Neural progenitor cell (in vitro differentiated cells): ENCODE results near the gene MARS2. TPM values are rescaled to one million over a fixed set of nuclear protein-coding genes. Genes with fewer than 3 reads are reported as not detected.

Experiments used
- DNase-seq: peaks from one replicate; pipeline ENCODE4 v3.0.0-alpha.2; 2016; ENCODE audit warnings: low spot score
- H2AFZ ChIP-seq: fragments of 200-600 bp; sonication (generic); replicated peaks from 2 replicates; pipeline ENCODE4 v1.6.1; 2016; ENCODE audit warnings: antibody characterized with exemption
- H3F3A ChIP-seq: fragments of 200-600 bp; sonication (generic); 2 replicates; pipeline ENCODE4 v1.6.1; 2016; ENCODE audit warnings: antibody characterized with exemption, low read depth
- H3K27ac ChIP-seq: fragments of 200-600 bp; sonication (generic); 2 replicates; pipeline ENCODE4 v1.5.1; 2016; ENCODE audit warnings: mild to moderate bottlenecking
- H3K27me3 ChIP-seq: fragments of 200-600 bp; sonication (generic); 2 replicates; pipeline ENCODE4 v1.6.1; 2016; ENCODE audit warnings: mild to moderate bottlenecking, moderate library complexity
- H3K36me3 ChIP-seq: fragments of 200-600 bp; sonication (generic); 2 replicates; pipeline ENCODE4 v1.5.1; 2016
- H3K4me1 ChIP-seq: fragments of 200-600 bp; sonication (generic); 2 replicates; pipeline ENCODE4 v1.6.1; 2016; ENCODE audit warnings: mixed run types
- H3K4me2 ChIP-seq: fragments of 200-600 bp; sonication (generic); 2 replicates; pipeline ENCODE4 v1.6.1; 2016
- H3K4me3 ChIP-seq: fragments of 200-600 bp; sonication (generic); 2 replicates; pipeline ENCODE4 v1.5.1; 2016
- H3K79me2 ChIP-seq: fragments of 200-600 bp; sonication (generic); 2 replicates; pipeline ENCODE4 v1.6.1; 2016; ENCODE audit warnings: low read depth
- H3K9ac ChIP-seq: fragments of 200-600 bp; sonication (generic); 2 replicates; pipeline ENCODE4 v1.6.1; 2016
- H3K9me3 ChIP-seq: fragments of 200-600 bp; sonication (generic); 2 replicates; pipeline ENCODE4 v1.5.1; 2016; ENCODE audit warnings: low read depth
- H4K20me1 ChIP-seq: fragments of 200-600 bp; sonication (generic); 2 replicates; pipeline ENCODE4 v1.6.1; 2016; ENCODE audit warnings: low read depth
- H3K27ac Mint-ChIP-seq: 3 replicates; pipeline ENCODE4 v1.8.0; 2021; ENCODE audit warnings: mixed read lengths
- H3K27me3 Mint-ChIP-seq: 2 replicates; pipeline ENCODE4 v1.8.0; 2022; ENCODE audit warnings: low read depth, mild to moderate bottlenecking, inconsistent platforms, moderate library complexity, mixed read lengths; ENCODE audit not compliant: insufficient read depth
- H3K36me3 Mint-ChIP-seq: 3 replicates; pipeline ENCODE4 v1.8.0; 2021; ENCODE audit warnings: mixed read lengths
- H3K4me1 Mint-ChIP-seq: 3 replicates; pipeline ENCODE4 v1.8.0; 2021; ENCODE audit warnings: mixed read lengths
- H3K4me3 Mint-ChIP-seq: 3 replicates; pipeline ENCODE4 v1.8.0; 2021; ENCODE audit warnings: mild to moderate bottlenecking, moderate library complexity, mixed read lengths
- H3K9me3 Mint-ChIP-seq: 3 replicates; pipeline ENCODE4 v1.8.0; 2020; ENCODE audit warnings: mixed read lengths
- CTCF ChIP-seq: fragments of 200-600 bp; sonication (generic); IDR thresholded peaks from 2 replicates; pipeline ENCODE4 v1.5.1; 2017; ENCODE audit warnings: antibody characterized with exemption, mild to moderate bottlenecking
- EZH2 ChIP-seq: fragments of 200-600 bp; sonication (generic); IDR thresholded peaks from 2 replicates; pipeline ENCODE4 v1.6.1; 2017; ENCODE audit warnings: antibody characterized with exemption, mild to moderate bottlenecking, moderate library complexity
- EZH2phosphoT487 ChIP-seq: fragments of 200-600 bp; sonication (generic); IDR thresholded peaks from 2 replicates; pipeline ENCODE4 v1.6.1; 2017; ENCODE audit warnings: antibody characterized with exemption
- total RNA-seq: library from RNA; depleted of rRNA; stranded (reverse); fragments of >200 nt; gene quantifications from 2 replicates; pipeline ENCODE4 v1.2.3, GENCODE V29; 2015; ENCODE audit warnings: low replicate concordance

Gene MARS2
- total RNA-seq, 1 donor from 2014 or later = 5.7 TPM

- Histone ChIP-seq H3F3A (peaks cover 5% of the 10 kb centered on the region), H3K27me3 (no peaks in the 10 kb centered on the region), H3K27ac (no peak overlapping the region), H4K20me1 (no peaks in the 10 kb centered on the region), H3K4me1 (peaks cover 4% of the 10 kb centered on the region), H3K36me3 (no peaks in the 10 kb centered on the region), H3K4me3 (no peak overlapping the region), H3K4me2 (no peak overlapping the region), H3K79me2 (no peaks in the 10 kb centered on the region), H3K9ac (no peak overlapping the region), H3K9me3 (no peaks in the 10 kb centered on the region), H2AFZ (no peak overlapping the region)
- peaks cover 11% of the 10 kb centered on the region for H3K4me1 Mint-ChIP-seq
- peaks cover 65% of the 10 kb centered on the region for H3K9me3 Mint-ChIP-seq
- H3K27ac Mint-ChIP-seq = no peak overlapping the region
- no peaks in the 10 kb centered on the region for H3K27me3 Mint-ChIP-seq
- no peak overlapping the region for H3K4me3 Mint-ChIP-seq
- H3K36me3 Mint-ChIP-seq = peaks cover 52% of the 10 kb centered on the region
- DNase-seq = no peak
- no peak for TF ChIP-seq CTCF
- no peak for TF ChIP-seq EZH2phosphoT487
- no peak for TF ChIP-seq EZH2
Observed at GRCh38 chr2:197668296-197668695, 36.9 kb upstream of the MARS2 start.

GRCh38 chr2:197669077-197669476 lies 36.1 kb upstream of the MARS2 start:
- no peak overlapping the region for H3K4me2 ChIP-seq
- H3K4me3 Mint-ChIP-seq = no peak overlapping the region

GRCh38 chr2:197672371-197672893 lies 32.7 kb upstream of the MARS2 start:
- H2AFZ ChIP-seq = no peak overlapping the region
- no peak overlapping the region for H3K9ac ChIP-seq
- peaks cover 31% of the 10 kb centered on the region for H3K4me1 ChIP-seq
- no peak overlapping the region for H3K4me2 ChIP-seq
- no peaks in the 10 kb centered on the region for H3K9me3 ChIP-seq
- H3K27me3 ChIP-seq = no peaks in the 10 kb centered on the region
- H3K4me3 ChIP-seq = no peak overlapping the region
- peaks cover 28% of the 10 kb centered on the region for H3K9me3 Mint-ChIP-seq
- peak overlapping the region; percentile 52 for H3K27ac Mint-ChIP-seq
- H3K79me2 ChIP-seq = no peaks in the 10 kb centered on the region
- no peak for TF ChIP-seq CTCF
- no peak for TF ChIP-seq EZH2
- DNase-seq = no peak
- peak overlapping the region; percentile 83 for H3K4me3 Mint-ChIP-seq
- peaks cover 29% of the 10 kb centered on the region for H3K4me1 Mint-ChIP-seq
- H3K27me3 Mint-ChIP-seq = no peaks in the 10 kb centered on the region
- H3K36me3 ChIP-seq = no peaks in the 10 kb centered on the region
- no peak overlapping the region for H3K27ac ChIP-seq
- peaks cover 11% of the 10 kb centered on the region for H3F3A ChIP-seq
- no peaks in the 10 kb centered on the region for H4K20me1 ChIP-seq
- H3K36me3 Mint-ChIP-seq = peaks cover 30% of the 10 kb centered on the region

More at GRCh38 chr2:197669077-197669476, 36.1 kb upstream of the MARS2 start:
- peaks cover 14% of the 10 kb centered on the region for H3K4me1 Mint-ChIP-seq
- Histone ChIP-seq H3K79me2 (no peaks in the 10 kb centered on the region), H4K20me1 (no peaks in the 10 kb centered on the region), H3F3A (peaks cover 11% of the 10 kb centered on the region), H3K4me3 (no peak overlapping the region), H3K9me3 (no peaks in the 10 kb centered on the region), H3K36me3 (no peaks in the 10 kb centered on the region), H3K27me3 (no peaks in the 10 kb centered on the region), H3K9ac (no peak overlapping the region), H3K4me1 (peaks cover 12% of the 10 kb centered on the region), H3K27ac (no peak overlapping the region), H2AFZ (no peak overlapping the region)
- no peak overlapping the region for H3K27ac Mint-ChIP-seq
- TF ChIP-seq CTCF (no peak), EZH2phosphoT487 (no peak), EZH2 (no peak)
- DNase-seq = no peak
- H3K9me3 Mint-ChIP-seq = peaks cover 57% of the 10 kb centered on the region
- H3K27me3 Mint-ChIP-seq = no peaks in the 10 kb centered on the region
- H3K36me3 Mint-ChIP-seq = peaks cover 50% of the 10 kb centered on the region
